ENCODE data around the gene PTPRD.

- TF ChIP-seq, protein P1, sequence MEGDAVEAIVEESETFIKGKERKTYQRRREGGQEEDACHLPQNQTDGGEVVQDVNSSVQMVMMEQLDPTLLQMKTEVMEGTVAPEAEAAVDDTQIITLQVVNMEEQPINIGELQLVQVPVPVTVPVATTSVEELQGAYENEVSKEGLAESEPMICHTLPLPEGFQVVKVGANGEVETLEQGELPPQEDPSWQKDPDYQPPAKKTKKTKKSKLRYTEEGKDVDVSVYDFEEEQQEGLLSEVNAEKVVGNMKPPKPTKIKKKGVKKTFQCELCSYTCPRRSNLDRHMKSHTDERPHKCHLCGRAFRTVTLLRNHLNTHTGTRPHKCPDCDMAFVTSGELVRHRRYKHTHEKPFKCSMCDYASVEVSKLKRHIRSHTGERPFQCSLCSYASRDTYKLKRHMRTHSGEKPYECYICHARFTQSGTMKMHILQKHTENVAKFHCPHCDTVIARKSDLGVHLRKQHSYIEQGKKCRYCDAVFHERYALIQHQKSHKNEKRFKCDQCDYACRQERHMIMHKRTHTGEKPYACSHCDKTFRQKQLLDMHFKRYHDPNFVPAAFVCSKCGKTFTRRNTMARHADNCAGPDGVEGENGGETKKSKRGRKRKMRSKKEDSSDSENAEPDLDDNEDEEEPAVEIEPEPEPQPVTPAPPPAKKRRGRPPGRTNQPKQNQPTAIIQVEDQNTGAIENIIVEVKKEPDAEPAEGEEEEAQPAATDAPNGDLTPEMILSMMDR (conservative IDR thresholded peaks at IDR 0.05; ENCODE audit: low read length) = no peak
- TF ChIP-seq EZH2phosphoT487 (IDR thresholded peaks at IDR 0.05; ENCODE audit: borderline replicate concordance, low read depth, low read length) = no peak
These were observed 1074.4 kb downstream of the PTPRD start for GRCh38 chr9:9538356-9538755.

All from OCI-LY7 (cell line).